ENCODE data around the gene NSMCE4A.
"Not testable (repeated sequence)": the region's sequence is repeated elsewhere in the genome, so short reads cannot be mapped to it uniquely, and the experiment has no call there.

The NSMCE4A gene

GRCh38 chr10:121930268-121931085 is 44.5 kb downstream of the NSMCE4A start:
- DNase-seq: not testable (repeated sequence)

GRCh38 chr10:121929585-121930267 is 45.3 kb downstream of the NSMCE4A start:
- DNase-seq: not testable (repeated sequence)

- DNase-seq: peak; percentile 5
These were observed 46.5 kb downstream of the NSMCE4A start for GRCh38 chr10:121928528-121928884.

DNA sequence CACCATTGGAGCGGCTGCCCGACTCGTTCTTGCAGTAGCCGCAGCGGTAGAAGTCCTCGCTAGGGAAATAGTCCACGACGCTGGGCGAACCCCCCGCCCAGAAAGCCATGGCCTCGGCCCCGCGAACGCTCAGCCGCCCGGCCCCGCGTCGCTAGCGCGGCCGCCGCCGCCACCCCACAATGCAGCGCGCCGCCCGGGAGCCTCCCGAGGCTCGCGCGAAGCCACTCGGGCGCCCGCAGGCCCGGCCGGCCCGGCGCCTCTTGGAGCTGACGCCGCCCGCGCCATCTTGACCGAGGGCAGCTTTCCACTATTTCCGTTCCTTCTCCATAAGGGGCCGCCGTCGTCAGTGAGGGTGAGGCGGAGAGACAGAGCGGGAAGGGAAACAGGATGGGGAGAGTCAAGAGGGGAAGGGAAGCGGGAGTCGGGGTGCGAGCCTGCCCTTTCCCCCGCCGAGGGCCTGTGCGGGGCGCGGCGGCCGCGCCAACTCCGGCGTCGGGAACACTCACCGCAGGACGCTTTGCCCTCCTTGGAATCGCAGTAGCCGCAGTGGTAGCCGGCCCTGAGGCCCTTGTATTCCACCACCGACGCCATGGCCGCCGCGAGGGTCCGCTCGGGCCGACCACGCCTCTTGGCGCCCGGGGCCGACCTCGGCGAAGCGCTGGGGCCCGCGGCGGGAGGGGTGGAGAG is 47.0 kb downstream of the NSMCE4A start, which contains the start of gene ATE1:
ATE1 (minus strand) TSS at position 191 of the 687 bp plus-strand sequence; CDS start at position 109, 82 bp downstream.
- peak; percentile 88 for DNase-seq

- peak; percentile 45 for DNase-seq
These were observed 47.6 kb downstream of the NSMCE4A start for GRCh38 chr10:121927318-121927840.

GRCh38 chr10:121926671-121927317 is 48.2 kb downstream of the NSMCE4A start:
- DNase-seq: peak; percentile 11

- DNase-seq: no peak
These were observed 48.9 kb downstream of the NSMCE4A start for GRCh38 chr10:121926157-121926556.

DNA sequence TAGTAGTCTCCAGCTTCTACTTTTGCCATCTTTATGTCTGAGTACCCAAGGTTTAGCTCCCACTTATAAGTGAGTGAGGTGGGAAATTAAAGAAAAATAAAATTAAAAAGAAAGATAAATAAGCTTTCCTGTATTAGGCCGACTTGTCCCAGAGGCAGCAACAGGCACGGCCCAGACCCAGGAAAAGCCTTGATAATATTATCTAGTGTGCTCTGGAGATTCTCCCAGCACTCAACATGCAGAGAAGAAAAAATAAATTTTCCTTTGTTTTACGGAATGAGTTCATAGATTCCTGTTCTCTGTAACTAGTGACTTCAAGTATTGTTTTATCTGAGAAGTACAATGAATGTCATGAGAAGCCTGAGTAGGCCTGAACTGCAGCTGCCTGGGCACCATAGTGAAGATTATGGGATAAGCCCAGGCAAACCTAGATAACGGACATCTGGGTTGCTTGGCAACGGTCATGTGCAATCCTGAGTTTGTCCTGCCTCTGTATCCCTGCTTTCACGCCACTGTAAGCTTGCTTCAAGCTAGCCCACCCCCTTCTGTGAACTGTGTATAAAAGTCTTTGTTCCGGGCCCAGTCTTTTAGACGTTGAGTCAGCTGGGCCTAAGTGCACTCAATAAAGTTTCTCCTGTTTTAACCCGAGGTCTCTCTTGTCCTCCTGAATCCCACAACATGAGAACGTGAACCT is 53.6 kb downstream of the NSMCE4A start:
- no peak for DNase-seq

GRCh38 chr10:121919666-121920065 is 55.4 kb downstream of the NSMCE4A start:
- no peak for DNase-seq

GRCh38 chr10:121918800-121919199 is 56.2 kb downstream of the NSMCE4A start:
- not testable (repeated sequence) for DNase-seq

GRCh38 chr10:121914661-121915060 is 60.4 kb downstream of the NSMCE4A start:
- DNase-seq: no peak

DNA sequence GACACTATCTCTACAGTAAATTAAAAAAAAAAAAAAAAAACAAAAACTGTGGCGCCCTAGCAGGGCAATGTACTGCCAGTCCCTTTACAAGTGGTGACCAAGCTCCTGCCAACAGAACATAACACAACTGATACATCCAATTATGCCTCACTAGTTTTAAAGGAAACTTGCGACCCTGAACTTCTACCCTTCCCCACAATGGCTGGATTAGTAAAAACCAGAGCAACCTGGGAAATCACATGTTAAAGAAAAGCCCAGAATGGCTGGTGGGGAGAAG is 63.7 kb downstream of the NSMCE4A start:
- DNase-seq: peak; percentile 11

GRCh38 chr10:121910673-121911420 is 64.2 kb downstream of the NSMCE4A start:
- peak; percentile 62 for DNase-seq

Data from activated CD4-positive, alpha-beta T cell treated with anti-CD3 and anti-CD28 coated beads, Interleukin-2, amount 50 U/mL, for 16 hours (primary cell).